Chondrocyte (in vitro differentiated cells): ENCODE data around the gene DHRS12. TPM values are rescaled to one million over a fixed set of nuclear protein-coding genes. Genes with fewer than 3 reads are reported as not detected.

Experiments
- DNase-seq: peaks from one replicate; pipeline ENCODE4 v3.0.0; 2021; ENCODE audit warnings: mixed read lengths, low spot score
- H3K27ac Mint-ChIP-seq: one replicate; pipeline ENCODE4 v1.8.0; 2021; ENCODE audit warnings: mild to moderate bottlenecking, moderate library complexity, mixed read lengths; ENCODE audit not compliant: unreplicated experiment
- H3K27me3 Mint-ChIP-seq: 2 replicates; pipeline ENCODE4 v1.8.0; 2021; ENCODE audit warnings: low read depth, mixed read lengths
- H3K36me3 Mint-ChIP-seq: 2 replicates; pipeline ENCODE4 v1.8.0; 2021; ENCODE audit warnings: low read depth, mixed read lengths
- H3K4me1 Mint-ChIP-seq: 2 replicates; pipeline ENCODE4 v1.8.0; 2021; ENCODE audit warnings: low read depth, mild to moderate bottlenecking, mixed read lengths
- H3K4me3 Mint-ChIP-seq: one replicate; pipeline ENCODE4 v1.8.0; 2021; ENCODE audit warnings: mild to moderate bottlenecking, moderate library complexity, mixed read lengths; ENCODE audit not compliant: unreplicated experiment
- H3K9me3 Mint-ChIP-seq: 2 replicates; pipeline ENCODE4 v1.8.0; 2021; ENCODE audit warnings: low read depth, mixed read lengths
- total RNA-seq: library from RNA; stranded (reverse); gene quantifications from 3 replicates; pipeline ENCODE4 v1.2.1, GENCODE V29; 2021
- TF ChIP-seq, protein P1 (sequence below): fragments of 200-600 bp; sonication (generic); IDR thresholded peaks from 2 replicates; pipeline ENCODE4 v1.5.0; 2021; ENCODE audit warnings: antibody characterized with exemption, mild to moderate bottlenecking, moderate library complexity

DHRS12 gene
- total RNA-seq, 1 donor from 2014 or later = 7.6 TPM

DNA sequence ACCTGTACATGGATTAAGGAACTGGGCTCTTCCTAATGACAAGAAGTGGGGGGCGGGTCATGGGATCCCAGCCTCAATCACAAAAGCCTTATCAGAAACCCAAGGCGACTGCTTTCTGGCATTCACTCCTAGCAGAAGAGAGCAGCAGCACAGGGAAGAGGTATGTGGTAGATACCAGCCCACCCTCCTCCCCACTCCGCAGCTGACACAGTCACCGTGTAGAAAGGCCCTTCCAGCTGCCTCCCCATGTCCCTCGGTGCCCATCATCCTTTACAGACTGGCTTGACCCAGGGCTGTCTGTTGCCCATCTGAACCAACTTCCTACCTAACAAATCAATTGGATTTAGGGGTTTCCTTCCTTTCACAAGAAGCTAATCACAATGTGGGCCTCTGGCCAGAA, 3.1 kb upstream of the DHRS12 start:
- Mint-ChIP-seq H3K27me3 (no peaks in the 10 kb centered on the region), H3K36me3 (no peaks in the 10 kb centered on the region), H3K9me3 (no peaks in the 10 kb centered on the region), H3K27ac (no peak overlapping the region), H3K4me3 (no peak overlapping the region), H3K4me1 (peaks cover 31% of the 10 kb centered on the region)
- TF ChIP-seq, protein P1, sequence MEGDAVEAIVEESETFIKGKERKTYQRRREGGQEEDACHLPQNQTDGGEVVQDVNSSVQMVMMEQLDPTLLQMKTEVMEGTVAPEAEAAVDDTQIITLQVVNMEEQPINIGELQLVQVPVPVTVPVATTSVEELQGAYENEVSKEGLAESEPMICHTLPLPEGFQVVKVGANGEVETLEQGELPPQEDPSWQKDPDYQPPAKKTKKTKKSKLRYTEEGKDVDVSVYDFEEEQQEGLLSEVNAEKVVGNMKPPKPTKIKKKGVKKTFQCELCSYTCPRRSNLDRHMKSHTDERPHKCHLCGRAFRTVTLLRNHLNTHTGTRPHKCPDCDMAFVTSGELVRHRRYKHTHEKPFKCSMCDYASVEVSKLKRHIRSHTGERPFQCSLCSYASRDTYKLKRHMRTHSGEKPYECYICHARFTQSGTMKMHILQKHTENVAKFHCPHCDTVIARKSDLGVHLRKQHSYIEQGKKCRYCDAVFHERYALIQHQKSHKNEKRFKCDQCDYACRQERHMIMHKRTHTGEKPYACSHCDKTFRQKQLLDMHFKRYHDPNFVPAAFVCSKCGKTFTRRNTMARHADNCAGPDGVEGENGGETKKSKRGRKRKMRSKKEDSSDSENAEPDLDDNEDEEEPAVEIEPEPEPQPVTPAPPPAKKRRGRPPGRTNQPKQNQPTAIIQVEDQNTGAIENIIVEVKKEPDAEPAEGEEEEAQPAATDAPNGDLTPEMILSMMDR = no peak
- DNase-seq = no peak

DNA sequence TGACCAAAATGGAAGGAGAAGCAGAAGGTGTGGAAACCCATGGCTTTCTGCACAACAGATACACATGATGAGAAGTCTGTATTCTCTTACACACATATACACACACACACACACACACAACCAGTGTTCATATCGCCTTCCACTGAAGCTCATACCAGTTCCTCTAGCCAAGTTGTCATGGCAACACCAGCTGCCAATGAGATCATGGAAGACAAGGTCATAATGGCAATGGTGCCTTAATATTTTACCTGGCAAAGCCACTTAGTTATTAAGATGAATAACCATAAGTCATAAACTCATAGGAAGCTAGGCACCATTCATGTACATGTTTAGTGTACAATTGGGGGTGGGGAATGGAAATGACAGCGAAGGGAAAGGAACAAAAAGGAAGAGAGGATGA, 2.6 kb upstream of the DHRS12 start:
- H3K27me3 Mint-ChIP-seq = no peaks in the 10 kb centered on the region
- H3K27ac Mint-ChIP-seq = no peak overlapping the region
- TF ChIP-seq, protein P1 = no peak
- no peaks in the 10 kb centered on the region for H3K9me3 Mint-ChIP-seq
- H3K4me3 Mint-ChIP-seq = no peak overlapping the region
- H3K36me3 Mint-ChIP-seq = no peaks in the 10 kb centered on the region
- peaks cover 35% of the 10 kb centered on the region for H3K4me1 Mint-ChIP-seq
- no peak for DNase-seq

DNA sequence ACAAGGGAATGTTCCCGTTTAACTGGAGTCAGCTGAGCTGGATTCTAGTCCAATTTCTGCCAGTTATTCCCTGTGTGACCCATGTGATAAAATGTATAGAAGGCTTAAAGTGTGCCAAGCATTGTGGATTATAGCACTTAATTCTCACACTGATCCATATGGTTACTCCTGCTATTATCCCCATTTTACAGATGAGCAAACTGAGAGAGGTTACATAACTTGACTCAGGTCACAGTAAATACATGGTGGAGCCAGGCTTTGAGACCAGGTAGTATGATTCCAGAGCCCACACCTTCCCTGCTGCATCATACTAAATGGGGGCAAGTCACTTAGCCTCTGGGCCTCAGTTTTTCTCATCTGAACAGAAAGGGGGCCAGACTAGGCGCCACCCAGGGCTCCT, 2.0 kb upstream of the DHRS12 start:
- Mint-ChIP-seq H3K27ac (no peak overlapping the region), H3K9me3 (no peaks in the 10 kb centered on the region), H3K4me1 (peaks cover 38% of the 10 kb centered on the region), H3K4me3 (no peak overlapping the region), H3K27me3 (no peaks in the 10 kb centered on the region), H3K36me3 (no peaks in the 10 kb centered on the region)
- TF ChIP-seq, protein P1 = no peak
- DNase-seq = no peak

DNA sequence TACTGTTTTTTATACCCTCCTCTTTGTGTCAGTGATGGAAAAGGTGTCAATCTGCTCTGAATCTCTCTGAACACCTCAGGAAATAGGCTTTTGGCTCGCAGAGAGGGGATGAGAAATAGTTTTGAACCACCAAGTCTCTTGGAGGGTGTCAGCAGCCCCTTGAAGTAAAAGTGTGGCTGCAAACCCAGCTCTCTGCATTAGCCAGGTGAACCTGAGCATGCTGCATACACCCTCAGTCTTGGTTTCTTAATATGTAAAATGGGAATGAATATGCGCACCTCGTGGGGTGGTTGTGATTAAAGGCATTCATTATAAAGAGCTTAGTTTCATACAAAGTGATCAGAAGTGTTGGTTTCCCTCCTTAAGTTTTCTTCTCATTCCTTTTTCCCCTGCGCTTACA, 1.4 kb upstream of the DHRS12 start:
- Mint-ChIP-seq H3K9me3 (no peaks in the 10 kb centered on the region), H3K27me3 (no peaks in the 10 kb centered on the region), H3K4me3 (no peak overlapping the region), H3K4me1 (peaks cover 38% of the 10 kb centered on the region), H3K36me3 (no peaks in the 10 kb centered on the region), H3K27ac (peak overlapping the region; percentile 2)
- DNase-seq = no peak
- TF ChIP-seq, protein P1 = no peak

DNA sequence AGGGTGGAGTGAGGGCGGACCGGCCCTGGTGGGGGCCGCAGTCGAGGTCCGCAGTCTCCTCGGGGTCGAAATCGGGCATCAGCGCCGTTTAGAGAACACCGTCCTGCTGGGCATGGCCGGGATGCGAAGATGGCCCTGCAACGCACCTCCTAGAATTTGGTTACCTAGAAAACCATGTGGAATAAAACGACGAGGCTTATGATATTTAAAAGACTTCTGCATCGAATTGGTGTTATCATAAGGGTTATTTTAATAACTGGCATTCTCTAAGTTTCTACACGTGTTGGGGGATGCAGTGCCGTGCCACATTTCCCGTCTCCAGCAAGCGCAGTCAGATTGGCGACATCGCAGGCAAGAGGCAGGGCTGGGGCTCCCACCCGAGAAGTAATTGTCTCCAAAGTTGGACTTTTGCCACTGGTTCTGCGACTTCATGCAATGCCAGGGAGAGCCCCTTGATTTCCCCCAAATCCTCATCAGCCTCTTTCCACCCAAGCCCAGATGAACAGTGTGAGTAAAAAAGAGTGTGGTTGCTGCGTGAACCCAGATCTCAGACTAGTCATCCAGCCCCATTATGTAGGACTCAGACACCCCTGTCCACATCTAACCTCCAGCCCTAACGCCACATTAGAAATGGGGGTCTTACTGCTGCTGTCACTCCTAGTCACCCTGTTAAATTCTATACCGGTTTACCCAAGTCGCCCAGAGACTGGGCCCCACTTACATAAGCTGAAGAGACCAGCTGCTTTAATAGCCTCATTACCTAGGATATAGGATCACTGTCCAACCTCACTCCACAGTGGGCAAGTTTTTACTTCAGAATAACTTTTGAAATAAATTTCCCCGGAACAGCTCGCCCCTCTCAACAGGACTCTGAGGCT, 571 bp upstream of the DHRS12 start:
- TF ChIP-seq, protein P1 = no peak
- no peaks in the 10 kb centered on the region for H3K36me3 Mint-ChIP-seq
- H3K4me3 Mint-ChIP-seq = peak overlapping the region; percentile 82
- peaks cover 38% of the 10 kb centered on the region for H3K4me1 Mint-ChIP-seq
- no peaks in the 10 kb centered on the region for H3K9me3 Mint-ChIP-seq
- peak overlapping the region; percentile 64 for H3K27ac Mint-ChIP-seq
- H3K27me3 Mint-ChIP-seq = no peaks in the 10 kb centered on the region
- no peak for DNase-seq
